Right atrium auricular region (tissue), 2 donors: ENCODE data around the gene ARID2. TPM values are rescaled to one million over a fixed set of nuclear protein-coding genes. Genes with fewer than 3 reads are reported as not detected.

Experiments
- DNase-seq: peaks from one replicate; pipeline ENCODE4 v3.0.0-alpha.2; 2019; ENCODE audit warnings: low spot score
- H3K27ac ChIP-seq, 2 donors: fragments of 200-600 bp; sonication (generic); 1 replicate in 1 of 2; 2 replicates in 1 of 2; pipeline ENCODE4 v1.5.1; 2016 to 2019
- H3K27me3 ChIP-seq, 2 donors: fragments of 200-600 bp; sonication (generic); one replicate each; pipeline versions ENCODE4 v1.5.1 to v1.6.0; 2017 to 2019
- H3K36me3 ChIP-seq: fragments of 200-600 bp; sonication (generic); one replicate; pipeline ENCODE4 v1.5.1; 2016
- H3K4me1 ChIP-seq, 2 donors: fragments of 200-600 bp; sonication (generic); one replicate each; pipeline versions ENCODE4 v1.5.1 to v1.6.0; 2017 to 2019
- H3K4me3 ChIP-seq, 2 donors: fragments of 200-600 bp; sonication (generic); 1 replicate in 1 of 2; 2 replicates in 1 of 2; pipeline ENCODE4 v1.5.1; 2017 to 2019; ENCODE audit warnings: mild to moderate bottlenecking in 1 of 2, moderate library complexity in 1 of 2
- H3K9me3 ChIP-seq, 2 donors: fragments of 200-600 bp; sonication (generic); one replicate each; pipeline ENCODE4 v1.5.1; 2019
- CTCF ChIP-seq, 2 donors: fragments of 200-600 bp; sonication (generic); IDR thresholded peaks; one replicate each; pipeline ENCODE4 v1.5.1; 2019; ENCODE audit warnings: antibody characterized with exemption in 2 of 2
- total RNA-seq, 2 donors: library from RNA; depleted of rRNA; stranded (reverse); fragments of >200 nt; gene quantifications; one replicate each; pipeline ENCODE4 v1.1.0, GENCODE V29; 2016

Gene ARID2
- total RNA-seq, 2 donors from 2014 or later = 13.7 to 19.5 TPM

- peaks cover 0 to 12% of the 10 kb centered on the region in 2 donors for H3K4me1 ChIP-seq
- no peak for DNase-seq
- no peaks in the 10 kb centered on the region for H3K36me3 ChIP-seq
- no peak for TF ChIP-seq CTCF (IDR thresholded peaks at IDR 0.05)
- no peak overlapping the region for H3K4me3 ChIP-seq
- no peaks in the 10 kb centered on the region for H3K27me3 ChIP-seq
- H3K27ac ChIP-seq = no peak overlapping the region
- peaks cover 0 to 6% of the 10 kb centered on the region in 2 donors for H3K9me3 ChIP-seq
Measured at GRCh38 chr12:45703942-45704341, 25.6 kb upstream of the ARID2 start.

GRCh38 chr12:45704968-45705367, 24.5 kb upstream of the ARID2 start:
- H3K27ac ChIP-seq = peak overlapping the region in 1 of 2 donors; percentile 70
- TF ChIP-seq CTCF (IDR thresholded peaks at IDR 0.05) = no peak
- H3K9me3 ChIP-seq = peaks cover 0 to 6% of the 10 kb centered on the region in 2 donors
- no peak overlapping the region for H3K4me3 ChIP-seq
- no peak for DNase-seq
- H3K36me3 ChIP-seq = no peaks in the 10 kb centered on the region
- H3K4me1 ChIP-seq = peaks cover 0 to 12% of the 10 kb centered on the region in 2 donors
- no peaks in the 10 kb centered on the region for H3K27me3 ChIP-seq

- peaks cover 0 to 12% of the 10 kb centered on the region in 2 donors for H3K4me1 ChIP-seq
- H3K27ac ChIP-seq = peak overlapping the region in 1 of 2 donors; percentile 70
- H3K9me3 ChIP-seq = peaks cover 0 to 6% of the 10 kb centered on the region in 2 donors
- H3K36me3 ChIP-seq = no peaks in the 10 kb centered on the region
- H3K4me3 ChIP-seq = no peak overlapping the region
- no peak for TF ChIP-seq CTCF (IDR thresholded peaks at IDR 0.05)
- DNase-seq = no peak
- no peaks in the 10 kb centered on the region for H3K27me3 ChIP-seq
Measured at GRCh38 chr12:45705404-45705803, 24.1 kb upstream of the ARID2 start.

- Histone ChIP-seq H3K4me1 (peaks cover 0 to 12% of the 10 kb centered on the region in 2 donors), H3K36me3 (no peaks in the 10 kb centered on the region), H3K9me3 (no peaks in the 10 kb centered on the region), H3K27ac (no peak overlapping the region), H3K27me3 (no peaks in the 10 kb centered on the region), H3K4me3 (no peak overlapping the region)
- DNase-seq = no peak
- TF ChIP-seq CTCF (IDR thresholded peaks at IDR 0.05) = no peak
Measured at GRCh38 chr12:45707241-45707857, 22.2 kb upstream of the ARID2 start.

GRCh38 chr12:45708363-45708762, 21.1 kb upstream of the ARID2 start:
- Histone ChIP-seq H3K36me3 (no peaks in the 10 kb centered on the region), H3K27me3 (no peaks in the 10 kb centered on the region), H3K4me1 (peaks cover 0 to 16% of the 10 kb centered on the region in 2 donors), H3K9me3 (no peaks in the 10 kb centered on the region), H3K4me3 (no peak overlapping the region), H3K27ac (no peak overlapping the region)
- DNase-seq = no peak
- TF ChIP-seq CTCF (IDR thresholded peaks at IDR 0.05) = no peak

- H3K4me3 ChIP-seq = no peak overlapping the region
- no peak overlapping the region for H3K27ac ChIP-seq
- DNase-seq = no peak
- H3K36me3 ChIP-seq = no peaks in the 10 kb centered on the region
- peaks cover 0 to 16% of the 10 kb centered on the region in 2 donors for H3K4me1 ChIP-seq
- TF ChIP-seq CTCF (IDR thresholded peaks at IDR 0.05) = no peak
- H3K27me3 ChIP-seq = no peaks in the 10 kb centered on the region
- H3K9me3 ChIP-seq = no peaks in the 10 kb centered on the region
Measured at GRCh38 chr12:45708901-45709300, 20.6 kb upstream of the ARID2 start.
